WI38 (cell line): Measurements from ENCODE around the gene GOSR2.

Experiments
- H3K4me3 ChIP-seq: 2 replicates; pipeline ENCODE4 v1.5.1; 2011; ENCODE audit warnings: low read depth, mild to moderate bottlenecking, control low read depth, low read length
- CTCF ChIP-seq: IDR thresholded peaks from 2 replicates; pipeline ENCODE4 v1.5.1; 2012; ENCODE audit warnings: low read depth, mild to moderate bottlenecking, control low read depth, low read length

The GOSR2 gene

GRCh38 chr17:46964315-46965265 is 41.6 kb downstream of the GOSR2 start:
- no peak overlapping the region for H3K4me3 ChIP-seq
- TF ChIP-seq CTCF: no peak

GRCh38 chr17:46968224-46968834 is 45.4 kb downstream of the GOSR2 start:
- H3K4me3 ChIP-seq: no peak overlapping the region
- no peak for TF ChIP-seq CTCF

- H3K4me3 ChIP-seq: no peak overlapping the region
- TF ChIP-seq CTCF: no peak
Observed at GRCh38 chr17:46968896-46969295, 45.9 kb downstream of the GOSR2 start.

- H3K4me3 ChIP-seq: no peak overlapping the region
- no peak for TF ChIP-seq CTCF
Observed at GRCh38 chr17:46971647-46972300, 48.8 kb downstream of the GOSR2 start.

GRCh38 chr17:46972346-46972745 is 49.4 kb downstream of the GOSR2 start:
- H3K4me3 ChIP-seq: no peak overlapping the region
- no peak for TF ChIP-seq CTCF

- H3K4me3 ChIP-seq: no peak overlapping the region
- no peak for TF ChIP-seq CTCF
Observed at GRCh38 chr17:46974086-46974485, 51.1 kb downstream of the GOSR2 start.
